Measurements from ENCODE around the gene TAP2. TPM values are rescaled to one million over a fixed set of nuclear protein-coding genes. Genes with fewer than 3 reads are reported as not detected.

The TAP2 gene
- polyA plus RNA-seq, 1 experiment: 15.4 TPM

DNA sequence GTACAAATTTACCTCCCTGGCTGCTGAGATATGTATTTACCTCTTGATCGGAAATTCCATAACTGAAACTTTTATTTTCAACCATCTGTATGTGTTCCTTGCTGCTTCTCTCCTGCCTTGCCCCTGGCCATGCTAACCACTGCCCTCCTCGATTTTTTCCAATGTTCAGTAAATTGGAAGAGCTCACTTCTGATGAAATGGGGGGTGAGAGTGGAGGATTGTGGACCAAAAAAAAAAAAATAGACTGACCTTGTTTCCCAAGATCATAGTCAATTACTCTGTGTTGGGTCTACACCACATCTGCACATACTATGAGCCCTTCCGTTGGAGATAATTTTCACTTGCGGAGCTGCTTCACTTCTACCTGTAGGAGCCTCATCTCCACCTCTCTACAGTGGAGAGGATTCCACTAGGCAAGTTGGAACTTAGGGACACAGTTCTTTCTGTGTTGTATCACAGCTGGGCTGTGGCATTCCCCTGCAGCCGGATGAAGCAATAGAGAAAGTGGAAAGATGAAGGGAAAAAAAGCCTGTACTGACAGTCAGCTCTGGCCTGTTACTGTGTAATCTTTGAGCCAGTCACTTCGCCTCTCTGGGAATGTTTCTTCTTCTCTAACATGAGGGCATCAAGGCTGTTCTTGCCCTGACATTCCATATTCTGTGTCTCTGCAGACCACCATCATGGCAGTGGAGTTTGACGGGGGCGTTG, 17.1 kb upstream of the TAP2 start:
- TF ChIP-seq, protein P1, sequence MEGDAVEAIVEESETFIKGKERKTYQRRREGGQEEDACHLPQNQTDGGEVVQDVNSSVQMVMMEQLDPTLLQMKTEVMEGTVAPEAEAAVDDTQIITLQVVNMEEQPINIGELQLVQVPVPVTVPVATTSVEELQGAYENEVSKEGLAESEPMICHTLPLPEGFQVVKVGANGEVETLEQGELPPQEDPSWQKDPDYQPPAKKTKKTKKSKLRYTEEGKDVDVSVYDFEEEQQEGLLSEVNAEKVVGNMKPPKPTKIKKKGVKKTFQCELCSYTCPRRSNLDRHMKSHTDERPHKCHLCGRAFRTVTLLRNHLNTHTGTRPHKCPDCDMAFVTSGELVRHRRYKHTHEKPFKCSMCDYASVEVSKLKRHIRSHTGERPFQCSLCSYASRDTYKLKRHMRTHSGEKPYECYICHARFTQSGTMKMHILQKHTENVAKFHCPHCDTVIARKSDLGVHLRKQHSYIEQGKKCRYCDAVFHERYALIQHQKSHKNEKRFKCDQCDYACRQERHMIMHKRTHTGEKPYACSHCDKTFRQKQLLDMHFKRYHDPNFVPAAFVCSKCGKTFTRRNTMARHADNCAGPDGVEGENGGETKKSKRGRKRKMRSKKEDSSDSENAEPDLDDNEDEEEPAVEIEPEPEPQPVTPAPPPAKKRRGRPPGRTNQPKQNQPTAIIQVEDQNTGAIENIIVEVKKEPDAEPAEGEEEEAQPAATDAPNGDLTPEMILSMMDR (IDR thresholded peaks at IDR 0.05; ENCODE audit: low read depth, low read length): no peak
- DNase-seq (ENCODE audit: low read depth, low spot score): no peak
- ChIA-PET CTCF (interaction anchor here (0.6 to 8.0 kb wide), 14 partner anchors 10 to 393 kb away, joined by 3 to 153 read pairs (median 4); partner anchors contain the start of genes BRD2, HLA-DMA and TAP2), POLR2A (interaction anchor here (1.1 kb wide), 1 partner anchor 17 kb away, joined by 3 read pairs; the partner anchor contains the start of gene TAP2)
- Histone ChIP-seq H3K4me3 (ENCODE audit: low read depth, low read length) (no peak overlapping the region), H3K27me3 (ENCODE audit: control insufficient read depth, insufficient read depth, low read length) (peaks cover 2% of the 10 kb centered on the region), H3K9me3 (ENCODE audit: control insufficient read depth, insufficient read depth, low read length) (peaks cover 7% of the 10 kb centered on the region; the same call in 1 of the 2 replicates), H3K27ac (ENCODE audit: low read depth, low read length) (no peak overlapping the region)

DNA sequence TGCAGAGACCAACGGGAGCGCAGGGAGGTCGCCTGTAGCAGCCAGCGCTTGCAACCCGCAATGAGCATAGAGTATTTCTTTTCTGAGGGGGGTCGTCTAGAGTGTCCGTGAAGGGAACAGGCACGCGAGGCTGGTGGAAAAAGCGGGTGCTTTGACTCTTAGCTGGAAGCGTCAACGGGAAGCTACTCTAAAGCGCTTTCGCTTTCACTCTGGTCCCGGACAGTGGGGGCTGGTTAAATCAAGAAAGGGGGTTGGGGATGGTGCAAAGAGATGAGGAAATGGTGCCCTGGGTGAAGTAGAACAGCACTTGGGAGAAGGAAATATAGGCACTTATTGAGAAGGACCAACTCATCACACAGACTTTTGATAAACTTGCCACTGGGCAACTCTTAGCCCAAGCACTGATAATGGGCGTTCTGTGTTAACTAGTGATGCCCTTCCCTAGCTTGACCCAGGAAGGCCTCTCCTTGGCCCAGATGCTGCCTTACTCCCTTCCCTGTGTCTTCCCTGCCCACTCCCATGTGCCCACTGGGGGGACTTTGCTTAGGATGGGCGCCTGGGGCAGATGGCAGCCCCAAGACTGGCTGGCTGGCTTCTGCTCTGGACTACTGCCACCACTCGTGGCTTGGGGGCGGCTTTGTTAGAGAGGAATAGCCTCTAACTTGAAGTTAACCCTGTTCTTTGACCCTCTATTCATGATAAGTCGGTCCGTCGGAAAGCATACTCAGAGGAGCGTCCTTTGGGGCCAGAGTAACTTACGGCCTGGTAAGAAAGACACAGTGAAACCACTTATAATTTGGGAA, 16.0 kb upstream of the TAP2 start:
- H3K9me3 ChIP-seq (ENCODE audit: control insufficient read depth, insufficient read depth, low read length): peaks cover 7% of the 10 kb centered on the region; the same call in 1 of the 2 replicates
- peak overlapping the region; percentile 93 for H3K27ac ChIP-seq (ENCODE audit: low read depth, low read length)
- no peak for DNase-seq (ENCODE audit: low read depth, low spot score)
- H3K4me3 ChIP-seq (ENCODE audit: low read depth, low read length): peak overlapping the region; percentile 86
- TF ChIP-seq, protein P1 (IDR thresholded peaks at IDR 0.05; ENCODE audit: low read depth, low read length): no peak
- H3K27me3 ChIP-seq (ENCODE audit: control insufficient read depth, insufficient read depth, low read length): peaks cover 2% of the 10 kb centered on the region
- CTCF ChIA-PET: interaction anchor here (0.6 to 8.0 kb wide), 9 partner anchors 9 to 394 kb away, joined by 3 to 153 read pairs (median 5); partner anchors contain the start of genes HLA-DMA and TAP2
- POLR2A ChIA-PET: interaction anchor here (2.3 kb wide), 1 partner anchor 117 kb away, joined by 27 read pairs; no protein-coding TSS in a partner anchor

DNA sequence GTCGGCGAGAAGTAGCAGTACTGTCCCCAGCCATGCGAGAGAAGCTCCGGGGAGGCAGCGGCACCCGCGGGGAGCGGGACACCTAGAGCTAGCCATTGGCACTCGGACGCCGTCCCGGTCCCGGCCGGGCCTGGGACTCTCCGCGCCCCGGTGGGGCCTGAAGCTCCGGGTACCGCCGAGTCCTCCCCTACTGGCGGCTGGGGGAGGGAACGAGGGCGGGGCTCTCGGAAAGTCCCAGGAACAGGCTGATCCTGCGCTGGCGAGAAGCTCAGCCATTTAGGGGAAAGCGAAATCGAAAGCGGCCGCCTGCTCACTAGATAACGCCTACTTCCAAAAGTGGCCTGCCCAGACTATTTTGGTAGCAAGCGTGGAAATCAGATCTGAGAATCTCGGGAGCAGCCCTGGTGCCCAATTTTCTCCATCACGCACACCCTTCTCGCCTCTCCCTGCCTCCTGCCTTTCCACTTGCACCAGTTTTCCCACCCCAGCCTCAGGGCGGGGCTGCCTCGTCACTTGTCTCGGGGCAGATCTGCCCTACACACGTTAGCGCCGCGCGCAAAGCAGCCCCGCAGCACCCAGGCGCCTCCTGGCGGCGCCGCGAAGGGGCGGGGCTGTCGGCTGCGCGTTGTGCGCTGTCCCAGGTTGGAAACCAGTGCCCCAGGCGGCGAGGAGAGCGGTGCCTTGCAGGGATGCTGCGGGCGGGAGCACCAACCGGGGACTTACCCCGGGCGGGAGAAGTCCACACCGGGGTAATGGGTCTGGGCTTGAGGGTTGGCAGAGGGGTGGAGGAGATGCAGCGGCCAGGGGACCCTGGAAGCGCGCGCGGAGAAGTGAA, 15.2 kb upstream of the TAP2 start, which contains the start of the genes PSMB9 and TAP1:
PSMB9 (plus strand) TSS at position 652 of the 835 bp plus-strand sequence; CDS start at position 690, 38 bp downstream.
TAP1 (minus strand) TSS at position 164 of the 835 bp plus-strand sequence; CDS start at position 96, 68 bp downstream.
- CTCF ChIA-PET: interaction anchor here (0.6 to 8.0 kb wide), 13 partner anchors 8 to 394 kb away, joined by 3 to 153 read pairs (median 4); partner anchors contain the start of genes PSMB8 and TAP2
- Histone ChIP-seq H3K27me3 (ENCODE audit: control insufficient read depth, insufficient read depth, low read length) (peaks cover 2% of the 10 kb centered on the region), H3K9me3 (ENCODE audit: control insufficient read depth, insufficient read depth, low read length) (peaks cover 7% of the 10 kb centered on the region; the same call in 1 of the 2 replicates), H3K4me3 (ENCODE audit: low read depth, low read length) (peak within 1 kb of the TSS; percentile 86), H3K27ac (ENCODE audit: low read depth, low read length) (peak within 1 kb of the TSS; percentile 93)
- POLR2A ChIA-PET: interaction anchor here (1.0 to 2.3 kb wide), 3 partner anchors 9 to 118 kb away, joined by 7 to 27 read pairs (median 8); partner anchors contain the start of gene TAP2
- TF ChIP-seq, protein P1 (IDR thresholded peaks at IDR 0.05; ENCODE audit: low read depth, low read length): peak; percentile 68
- peak; percentile 73 for DNase-seq (ENCODE audit: low read depth, low spot score)

DNA sequence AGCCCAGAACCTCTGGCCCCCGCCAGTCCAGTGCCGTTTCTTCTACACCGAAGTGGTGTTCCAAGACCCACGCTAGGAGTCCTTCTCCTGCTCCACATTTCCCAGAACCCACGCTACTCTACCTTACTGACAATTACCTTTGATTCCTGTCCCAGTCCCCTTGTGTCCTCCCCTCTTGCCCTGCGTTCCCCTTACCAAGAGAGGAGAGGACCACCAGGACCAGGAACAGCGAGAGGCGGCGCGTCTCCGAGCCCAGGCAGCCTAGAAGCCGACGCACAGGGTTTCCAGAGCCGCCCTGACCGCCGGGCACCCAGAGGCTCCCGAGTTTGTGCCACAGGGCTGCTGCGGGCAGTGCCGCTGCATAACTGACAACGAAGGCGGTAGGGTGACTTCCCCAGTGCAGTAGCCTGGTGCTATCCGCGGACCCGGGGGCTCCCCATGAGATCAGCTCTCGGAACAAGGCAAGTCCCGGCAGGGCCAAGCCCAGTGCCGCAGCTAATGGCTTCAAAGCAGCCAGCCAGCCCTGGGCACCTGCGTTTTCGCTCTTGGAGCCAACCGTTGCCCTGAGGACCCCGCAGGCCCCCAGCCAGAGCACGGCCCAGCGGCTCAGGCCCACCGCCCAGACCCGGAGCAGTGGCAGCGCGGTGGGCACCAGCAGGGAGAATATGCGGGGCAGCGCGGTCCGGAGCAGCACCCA, 14.5 kb upstream of the TAP2 start:
- TF ChIP-seq, protein P1 (IDR thresholded peaks at IDR 0.05; ENCODE audit: low read depth, low read length): no peak
- ChIA-PET POLR2A (interaction anchor here (1.0 to 2.3 kb wide), 3 partner anchors 8 to 118 kb away, joined by 7 to 27 read pairs (median 8); partner anchors contain the start of gene TAP2), CTCF (interaction anchor here (0.6 to 8.0 kb wide), 13 partner anchors 8 to 395 kb away, joined by 3 to 153 read pairs (median 4); partner anchors contain the start of genes PSMB8 and TAP2)
- Histone ChIP-seq H3K4me3 (ENCODE audit: low read depth, low read length) (peak overlapping the region; percentile 86), H3K27ac (ENCODE audit: low read depth, low read length) (peak overlapping the region; percentile 93), H3K27me3 (ENCODE audit: control insufficient read depth, insufficient read depth, low read length) (peaks cover 2% of the 10 kb centered on the region), H3K9me3 (ENCODE audit: control insufficient read depth, insufficient read depth, low read length) (peaks cover 7% of the 10 kb centered on the region; the same call in 1 of the 2 replicates)
- no peak for DNase-seq (ENCODE audit: low read depth, low spot score)

Measured in AG04450 (cell line).